Measurements from ENCODE around the gene FCRLB. TPM values are rescaled to one million over a fixed set of nuclear protein-coding genes. Genes with fewer than 3 reads are reported as not detected.
"Not testable (repeated sequence)": the region's sequence is repeated elsewhere in the genome, so short reads cannot be mapped to it uniquely, and the experiment has no call there.

Gene FCRLB, protein sequence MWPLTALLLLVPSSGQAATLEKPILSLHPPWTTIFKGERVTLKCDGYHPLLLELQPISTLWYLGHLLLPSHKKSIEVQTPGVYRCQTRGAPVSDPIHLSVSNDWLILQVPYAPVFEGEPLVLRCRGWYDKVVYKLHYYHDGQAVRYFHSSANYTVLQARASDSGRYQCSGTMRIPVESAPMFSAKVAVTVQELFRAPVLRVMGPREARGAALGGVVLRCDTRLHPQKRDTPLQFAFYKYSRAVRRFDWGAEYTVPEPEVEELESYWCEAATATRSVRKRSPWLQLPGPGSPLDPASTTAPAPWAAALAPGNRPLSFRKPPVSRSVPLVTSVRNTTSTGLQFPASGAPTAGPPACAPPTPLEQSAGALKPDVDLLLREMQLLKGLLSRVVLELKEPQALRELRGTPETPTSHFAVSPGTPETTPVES
- not detected for total RNA-seq

DNA sequence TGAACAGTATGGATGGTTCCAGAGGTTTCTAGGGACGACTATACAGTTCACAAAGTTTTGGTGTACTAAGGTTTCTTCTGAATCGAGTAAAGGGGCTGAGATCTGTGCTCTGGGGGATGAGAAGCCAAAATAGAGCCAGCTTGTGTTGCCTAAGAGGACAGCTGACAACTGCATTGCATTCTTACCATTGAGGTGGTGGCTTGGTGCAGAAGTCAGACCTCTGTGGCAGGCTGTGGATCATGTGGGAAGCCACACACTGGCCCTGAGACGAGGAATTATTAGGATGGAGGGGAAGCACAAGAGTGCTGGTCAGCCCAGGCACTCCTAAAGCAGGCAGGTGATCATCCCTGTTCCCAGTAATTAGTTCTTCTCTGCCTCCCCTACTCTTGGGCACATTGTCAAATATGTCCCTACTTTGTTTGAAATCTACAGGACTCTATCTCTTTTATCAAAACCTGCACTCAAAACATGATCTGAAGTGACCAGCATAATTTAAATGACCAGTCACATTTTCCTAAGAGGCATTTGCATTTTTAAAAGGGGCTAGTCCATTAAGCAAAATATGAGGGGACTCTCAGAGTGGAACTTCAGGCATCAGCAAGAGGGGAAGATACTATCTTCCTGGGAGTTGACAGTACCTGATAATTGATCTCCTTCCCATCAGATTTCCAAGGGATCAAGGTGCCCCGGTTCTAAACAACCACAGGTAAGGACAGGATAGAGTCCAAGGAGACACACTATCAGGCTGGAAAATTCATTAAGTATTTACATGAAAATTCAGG, at the start of gene FCRLB:
TSS of gene FCRLB (plus strand) at position 589 of the 782 bp plus-strand sequence. CDS start 1,129 bp downstream, outside the sequence.
- DNase-seq (ENCODE audit: low spot score in 2 of 2) (no peak), ATAC-seq (no peak)
- no peak within 1 kb of the TSS for H3K27ac Mint-ChIP-seq
- H3K36me3 Mint-ChIP-seq = no peaks in the 10 kb centered on the region
- no peaks in the 10 kb centered on the region for H3K9me3 Mint-ChIP-seq

DNA sequence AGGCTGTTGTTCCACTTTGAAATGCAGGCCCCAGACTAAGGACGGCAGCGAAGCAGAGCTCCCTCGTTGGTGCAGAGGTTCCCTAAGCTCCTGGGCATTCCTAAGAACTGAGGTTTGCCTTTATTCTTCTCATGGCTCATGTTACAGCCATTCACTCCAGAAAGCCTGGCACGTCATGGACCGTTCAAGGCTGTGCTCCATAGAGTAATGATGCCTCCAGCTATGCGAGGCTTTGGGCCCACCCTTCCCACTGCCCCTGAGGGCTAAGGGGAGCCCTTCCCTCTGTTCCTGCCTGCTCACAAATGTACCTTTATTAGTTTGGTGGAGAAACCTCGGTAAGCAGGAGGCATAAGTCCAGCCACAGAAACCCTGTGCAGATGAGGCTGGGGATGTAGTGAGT, 47.9 kb upstream of the FCRLB start:
- not testable (repeated sequence) for DNase-seq (ENCODE audit: low spot score in 2 of 2); H3K27ac Mint-ChIP-seq; H3K9me3 Mint-ChIP-seq; ATAC-seq; H3K36me3 Mint-ChIP-seq

DNA sequence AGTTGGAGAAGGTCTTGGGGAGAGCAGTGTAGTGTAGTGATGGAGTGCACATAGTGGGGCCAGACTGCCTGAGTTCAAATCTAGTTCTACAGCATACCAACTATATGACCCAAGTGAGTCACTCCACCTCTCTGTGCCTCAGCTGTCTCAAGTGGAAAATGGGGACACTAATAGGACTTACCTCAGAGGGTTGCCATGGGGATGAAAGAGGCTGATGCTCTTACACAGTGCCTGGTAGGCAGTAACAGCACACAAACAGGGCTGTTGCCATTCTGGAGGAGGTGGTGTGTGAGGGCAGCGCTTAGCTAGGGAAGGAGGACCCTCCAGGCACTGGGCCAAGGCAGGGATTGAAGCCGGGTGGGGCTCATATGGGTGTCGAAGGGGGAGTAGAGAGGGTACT, 46.9 kb upstream of the FCRLB start:
- not testable (repeated sequence) for H3K36me3 Mint-ChIP-seq; DNase-seq (ENCODE audit: low spot score in 2 of 2); H3K9me3 Mint-ChIP-seq; H3K27ac Mint-ChIP-seq
- peak; percentile 50 to 67 for ATAC-seq

DNA sequence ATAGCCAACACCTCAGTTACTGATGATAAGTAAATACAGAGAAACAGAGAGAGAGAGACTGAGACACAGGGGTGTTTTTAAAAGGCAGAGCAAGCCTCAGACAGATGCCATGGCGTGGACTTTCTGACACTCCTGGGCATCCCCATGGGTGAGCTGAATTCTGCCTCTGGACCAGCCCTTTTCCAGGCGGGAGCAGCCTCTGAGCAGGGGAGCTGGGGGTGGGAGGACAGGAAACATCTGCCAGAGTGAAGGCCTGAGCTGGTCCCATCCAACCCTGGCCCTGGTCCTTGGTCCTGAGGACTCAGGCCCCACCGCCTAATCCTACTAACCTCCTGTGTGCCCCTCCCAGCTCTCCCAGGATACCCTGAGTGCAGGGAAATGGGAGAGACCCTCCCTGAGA, 46.4 kb upstream of the FCRLB start:
- not testable (repeated sequence) for H3K9me3 Mint-ChIP-seq; H3K27ac Mint-ChIP-seq; ATAC-seq; H3K36me3 Mint-ChIP-seq; DNase-seq (ENCODE audit: low spot score in 2 of 2)

DNA sequence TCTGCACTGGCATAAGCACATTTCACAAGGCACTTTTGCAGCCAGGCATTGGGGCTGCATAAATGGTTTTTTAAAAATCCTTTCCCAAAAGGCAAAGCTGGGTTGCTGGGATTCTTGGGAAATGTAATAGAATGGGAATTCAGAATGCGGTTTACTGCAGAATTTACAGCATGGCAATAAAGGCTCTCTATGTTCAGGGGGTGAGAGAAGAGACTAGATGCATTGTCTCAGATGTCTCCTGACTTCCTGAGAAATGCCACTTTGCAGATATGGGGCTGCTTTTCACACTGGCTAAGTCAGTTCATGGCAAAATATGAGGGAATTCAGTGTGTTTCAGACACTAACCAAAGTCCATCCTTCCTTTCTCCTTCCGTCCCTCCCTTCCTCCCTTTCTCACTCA, 44.9 kb upstream of the FCRLB start:
- Mint-ChIP-seq H3K27ac (no peak overlapping the region), H3K9me3 (no peaks in the 10 kb centered on the region), H3K36me3 (no peaks in the 10 kb centered on the region)
- ATAC-seq (no peak), DNase-seq (ENCODE audit: low spot score in 2 of 2) (no peak)

DNA sequence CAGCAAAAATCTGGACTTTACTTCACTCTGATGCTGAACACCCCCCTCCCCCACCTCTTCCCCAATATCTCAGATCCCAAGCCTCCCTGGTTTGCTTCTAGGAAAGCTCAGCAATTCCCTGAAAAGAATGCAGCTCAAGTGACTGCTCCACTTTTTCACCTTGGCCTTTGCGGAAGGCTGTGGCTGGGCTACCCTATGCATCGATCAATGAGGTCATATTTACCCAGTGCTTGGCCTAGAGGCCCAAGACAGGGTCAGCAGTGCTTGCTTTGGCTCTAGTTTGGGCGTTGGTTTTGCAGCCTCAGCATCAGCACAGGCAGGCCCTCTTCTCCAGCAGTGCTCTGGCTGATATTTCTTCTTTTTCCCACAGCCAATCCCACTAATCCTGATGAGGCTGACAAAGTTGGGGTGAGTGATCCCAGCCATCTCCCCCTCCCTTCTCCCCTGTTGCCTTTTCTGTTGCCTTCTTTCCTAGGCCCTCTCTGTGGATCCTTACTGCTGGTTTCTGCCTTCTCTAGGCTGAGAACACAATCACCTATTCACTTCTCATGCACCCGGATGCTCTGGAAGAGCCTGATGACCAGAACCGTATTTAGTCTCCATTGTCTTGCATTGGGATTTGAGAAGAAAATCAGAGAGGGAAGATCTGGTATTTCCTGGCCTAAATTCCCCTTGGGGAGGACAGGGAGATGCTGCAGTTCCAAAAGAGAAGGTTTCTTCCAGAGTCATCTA, 44.2 kb upstream of the FCRLB start:
- ATAC-seq (no peak), DNase-seq (ENCODE audit: low spot score in 2 of 2) (no peak)
- no peaks in the 10 kb centered on the region for H3K9me3 Mint-ChIP-seq
- H3K27ac Mint-ChIP-seq = no peak overlapping the region
- no peaks in the 10 kb centered on the region for H3K36me3 Mint-ChIP-seq

DNA sequence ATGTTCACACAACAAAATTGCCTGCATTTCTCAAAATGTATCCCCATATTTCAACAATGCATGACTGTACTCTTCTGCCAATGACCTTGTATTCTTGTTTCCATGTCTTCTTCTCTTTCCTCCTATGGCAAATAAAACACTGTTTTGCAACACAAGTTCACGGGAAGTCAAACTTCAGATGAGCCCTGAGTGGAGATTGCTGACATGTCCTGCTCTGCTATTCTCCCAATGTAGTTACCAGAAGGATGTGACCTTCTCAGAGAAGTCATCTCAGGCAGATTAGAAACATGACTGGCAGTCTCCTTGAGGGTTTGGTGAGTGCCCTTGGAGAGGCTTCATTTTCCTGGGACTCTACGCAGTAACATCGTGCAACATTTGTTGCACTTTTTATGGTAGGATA, 42.8 kb upstream of the FCRLB start:
- no peaks in the 10 kb centered on the region for H3K9me3 Mint-ChIP-seq
- no peak overlapping the region for H3K27ac Mint-ChIP-seq
- ATAC-seq (no peak), DNase-seq (ENCODE audit: low spot score in 2 of 2) (no peak)
- H3K36me3 Mint-ChIP-seq = no peaks in the 10 kb centered on the region

DNA sequence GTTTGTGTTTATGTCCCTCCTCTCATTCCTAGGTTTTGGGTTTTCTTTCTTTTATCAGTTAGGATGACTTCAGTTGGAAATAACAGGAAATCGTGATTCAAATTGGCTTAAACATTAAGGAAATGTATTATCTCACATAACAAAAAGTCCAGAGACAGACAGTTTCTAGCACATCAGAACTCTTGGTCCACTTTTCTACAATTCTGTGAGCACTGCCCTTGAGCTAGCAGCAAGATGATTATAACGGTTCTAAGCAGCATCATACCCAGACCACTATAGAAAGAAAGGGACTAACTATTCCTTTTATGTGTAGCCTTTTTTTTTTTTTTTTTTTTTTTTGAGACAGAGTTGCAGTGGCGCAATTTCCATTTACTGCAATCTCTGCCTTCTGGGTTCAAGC, 39.5 kb upstream of the FCRLB start:
- DNase-seq (ENCODE audit: low spot score in 2 of 2) (no peak), ATAC-seq (no peak)
- Mint-ChIP-seq H3K36me3 (no peaks in the 10 kb centered on the region), H3K27ac (no peak overlapping the region), H3K9me3 (no peaks in the 10 kb centered on the region)

DNA sequence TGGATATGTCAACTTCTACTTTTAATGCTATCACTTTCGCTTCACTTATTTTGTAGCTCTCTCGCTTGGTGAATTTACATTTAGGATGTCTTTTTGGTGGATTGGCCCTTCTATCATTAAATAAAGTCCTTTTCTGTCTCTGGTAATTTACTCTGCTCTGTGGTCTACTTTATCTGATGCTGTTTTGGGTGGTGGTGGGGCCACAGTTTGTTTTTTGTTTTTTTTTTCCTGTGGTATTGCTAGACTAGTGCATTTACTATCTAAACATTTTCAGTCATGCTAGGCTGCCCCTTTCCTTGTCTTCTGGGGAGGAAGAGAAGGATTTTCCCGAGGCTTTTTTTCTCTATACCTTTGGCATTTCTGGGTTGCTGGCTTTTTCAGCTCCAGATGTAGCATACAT, 32.4 kb upstream of the FCRLB start:
- H3K9me3 Mint-ChIP-seq = no peaks in the 10 kb centered on the region
- H3K36me3 Mint-ChIP-seq = no peaks in the 10 kb centered on the region
- no peak for DNase-seq (ENCODE audit: low spot score in 2 of 2)

DNA sequence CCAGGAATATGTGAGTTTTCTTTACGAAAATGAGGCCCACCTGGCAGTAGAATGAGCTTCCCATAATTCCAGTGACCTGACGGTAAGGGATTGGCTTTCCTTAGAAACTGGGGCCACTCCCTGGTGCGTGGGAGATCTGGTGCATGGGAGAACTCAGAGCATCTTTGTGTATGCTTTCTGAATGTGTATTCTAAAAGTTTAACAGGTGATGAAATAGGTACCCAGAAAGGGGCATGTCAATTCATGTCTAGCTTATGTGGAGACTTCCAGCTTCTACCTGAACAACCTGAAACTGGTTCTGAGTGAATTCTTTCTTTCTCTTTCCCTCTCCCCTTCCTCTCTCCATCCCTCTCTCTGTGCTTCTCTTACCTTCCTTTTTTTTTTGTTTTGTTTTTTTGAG, 29.5 kb upstream of the FCRLB start:
- Mint-ChIP-seq H3K27ac (no peak overlapping the region), H3K36me3 (peaks cover 11 to 12% of the 10 kb centered on the region in 2 donors), H3K9me3 (peaks cover 3 to 13% of the 10 kb centered on the region in 2 donors)
- DNase-seq (ENCODE audit: low spot score in 2 of 2) = no peak
- ATAC-seq = no peak

More for the DNA sequence above, 32.4 kb upstream of the FCRLB start:
- no peak overlapping the region for H3K27ac Mint-ChIP-seq
- no peak for ATAC-seq

DNA sequence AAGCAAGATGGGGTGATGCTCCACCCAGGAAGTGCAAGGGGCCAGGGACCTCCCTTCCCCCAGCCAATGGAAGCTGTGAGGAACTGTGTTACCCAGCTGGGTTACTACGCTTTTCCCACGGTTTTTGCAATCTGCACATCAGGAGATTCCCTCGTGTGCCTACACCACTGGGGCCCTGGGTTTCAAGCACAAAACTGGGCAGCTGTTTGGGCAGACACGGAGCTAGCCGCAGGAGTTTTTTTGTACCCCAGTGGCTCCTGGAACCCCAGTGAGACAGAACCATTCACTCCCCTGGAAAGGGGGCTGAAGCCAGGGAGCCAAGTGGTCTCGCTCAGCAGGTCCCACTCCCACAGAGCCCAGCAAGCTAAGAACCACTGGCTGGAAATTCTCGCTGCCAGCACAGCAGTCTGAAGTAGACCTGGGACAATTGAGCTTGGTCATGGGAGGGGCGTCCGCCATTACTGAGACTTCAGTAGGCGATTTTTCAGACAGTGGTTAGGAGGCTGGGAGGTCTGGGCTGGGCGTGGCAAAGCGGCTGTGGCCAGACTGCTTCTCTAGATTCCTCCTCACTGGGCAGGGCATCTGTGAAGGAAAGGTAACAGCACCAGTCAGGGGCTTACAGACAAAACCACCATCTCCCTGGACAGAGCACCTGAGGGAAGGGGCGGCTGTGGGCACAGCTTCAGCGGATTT, 28.2 kb upstream of the FCRLB start:
- ATAC-seq; DNase-seq (ENCODE audit: low spot score in 2 of 2); H3K27ac Mint-ChIP-seq: not testable (repeated sequence)
- Mint-ChIP-seq H3K36me3 (peaks cover 11 to 12% of the 10 kb centered on the region in 2 donors), H3K9me3 (peaks cover 3 to 13% of the 10 kb centered on the region in 2 donors)

DNA sequence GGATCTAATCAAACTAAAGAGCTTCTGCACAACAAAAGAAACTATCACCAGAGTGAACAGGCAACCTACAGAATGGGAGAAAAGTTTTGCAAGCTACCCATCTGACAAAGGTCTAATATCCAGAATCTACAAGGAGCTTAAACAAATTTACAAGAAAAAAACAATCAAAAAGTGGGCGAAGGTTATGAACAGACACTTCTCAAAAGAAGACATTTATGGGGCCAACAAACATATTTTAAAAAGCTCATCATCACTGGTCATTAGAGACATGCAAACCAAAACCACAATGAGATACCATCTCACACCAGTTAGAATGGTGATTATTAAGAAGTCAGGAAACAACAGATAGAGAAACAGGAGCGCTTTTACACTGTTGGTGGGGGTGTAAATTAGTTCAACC, 23.0 kb upstream of the FCRLB start:
- Mint-ChIP-seq H3K36me3 (peaks cover 11 to 12% of the 10 kb centered on the region in 2 donors), H3K9me3 (peaks cover 3 to 13% of the 10 kb centered on the region in 2 donors)
- not testable (repeated sequence) for ATAC-seq

DNA sequence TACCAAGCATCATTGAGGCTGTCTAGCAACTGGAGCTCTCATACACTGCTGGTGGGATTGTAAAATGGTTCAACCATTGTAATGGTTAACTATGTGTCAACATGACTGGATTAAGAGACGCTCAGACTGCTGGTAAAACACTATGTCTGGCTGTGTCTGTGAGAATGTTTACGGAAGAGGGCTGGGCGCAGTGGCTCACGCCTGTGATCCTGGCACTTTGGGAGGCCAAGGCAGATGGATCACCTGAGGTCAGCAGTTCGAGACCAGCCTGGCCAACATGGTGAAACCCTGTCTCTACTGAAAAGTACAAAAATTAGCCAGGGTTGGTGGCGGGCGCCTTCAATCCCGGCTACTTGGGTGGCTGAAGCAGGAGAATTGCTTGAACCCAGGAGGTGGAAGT, 19.1 kb upstream of the FCRLB start:
- no peaks in the 10 kb centered on the region for H3K9me3 Mint-ChIP-seq
- H3K27ac Mint-ChIP-seq = no peak overlapping the region
- no peaks in the 10 kb centered on the region for H3K36me3 Mint-ChIP-seq
- DNase-seq (ENCODE audit: low spot score in 2 of 2) (no peak), ATAC-seq (no peak)

More for the DNA sequence above, 23.0 kb upstream of the FCRLB start:
- not testable (repeated sequence) for DNase-seq (ENCODE audit: low spot score in 2 of 2); H3K27ac Mint-ChIP-seq

DNA sequence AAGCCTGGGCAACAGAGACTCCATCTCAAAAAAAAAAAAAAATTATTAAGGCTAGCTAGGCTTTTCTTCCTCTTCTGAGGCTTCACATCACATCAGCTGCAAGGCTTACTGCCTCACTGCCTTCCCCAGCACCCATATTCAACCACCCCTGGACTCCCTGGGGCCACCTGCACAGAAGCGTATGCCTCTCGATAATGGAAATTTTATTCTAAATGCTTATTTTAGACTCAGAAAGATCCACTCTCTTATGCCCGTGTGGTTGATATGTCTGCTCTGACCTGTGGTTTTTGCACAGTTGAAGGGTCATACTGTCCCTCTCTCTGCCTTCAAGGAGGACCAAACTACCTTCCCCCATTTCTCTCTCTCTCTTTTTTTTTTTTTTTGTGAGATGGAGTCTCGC, 15.8 kb upstream of the FCRLB start:
- Mint-ChIP-seq H3K27ac (no peak overlapping the region), H3K36me3 (no peaks in the 10 kb centered on the region), H3K9me3 (no peaks in the 10 kb centered on the region)
- DNase-seq (ENCODE audit: low spot score in 2 of 2) = no peak
- no peak for ATAC-seq

DNA sequence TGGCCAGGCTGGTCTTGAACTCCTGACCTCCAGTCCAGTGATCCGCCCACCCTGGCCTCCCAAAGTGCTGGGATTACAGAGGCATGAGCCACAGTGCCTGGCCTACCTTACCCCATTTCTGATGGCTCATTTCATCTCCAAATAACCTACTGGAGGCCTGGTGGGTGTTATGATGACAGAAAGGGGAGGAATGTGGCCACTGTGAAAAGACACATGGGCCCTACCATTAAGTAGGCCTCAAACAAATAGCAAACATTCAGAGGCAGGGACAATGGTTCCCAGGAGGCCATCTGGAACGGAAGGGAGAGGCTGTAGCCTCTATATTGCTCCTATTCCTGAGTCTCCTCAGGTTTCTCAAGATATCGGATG, 15.2 kb upstream of the FCRLB start:
- H3K9me3 Mint-ChIP-seq = no peaks in the 10 kb centered on the region
- H3K27ac Mint-ChIP-seq = no peak overlapping the region
- ATAC-seq = peak; percentile 5 to 16
- H3K36me3 Mint-ChIP-seq = no peaks in the 10 kb centered on the region
- no peak for DNase-seq (ENCODE audit: low spot score in 2 of 2)

DNA sequence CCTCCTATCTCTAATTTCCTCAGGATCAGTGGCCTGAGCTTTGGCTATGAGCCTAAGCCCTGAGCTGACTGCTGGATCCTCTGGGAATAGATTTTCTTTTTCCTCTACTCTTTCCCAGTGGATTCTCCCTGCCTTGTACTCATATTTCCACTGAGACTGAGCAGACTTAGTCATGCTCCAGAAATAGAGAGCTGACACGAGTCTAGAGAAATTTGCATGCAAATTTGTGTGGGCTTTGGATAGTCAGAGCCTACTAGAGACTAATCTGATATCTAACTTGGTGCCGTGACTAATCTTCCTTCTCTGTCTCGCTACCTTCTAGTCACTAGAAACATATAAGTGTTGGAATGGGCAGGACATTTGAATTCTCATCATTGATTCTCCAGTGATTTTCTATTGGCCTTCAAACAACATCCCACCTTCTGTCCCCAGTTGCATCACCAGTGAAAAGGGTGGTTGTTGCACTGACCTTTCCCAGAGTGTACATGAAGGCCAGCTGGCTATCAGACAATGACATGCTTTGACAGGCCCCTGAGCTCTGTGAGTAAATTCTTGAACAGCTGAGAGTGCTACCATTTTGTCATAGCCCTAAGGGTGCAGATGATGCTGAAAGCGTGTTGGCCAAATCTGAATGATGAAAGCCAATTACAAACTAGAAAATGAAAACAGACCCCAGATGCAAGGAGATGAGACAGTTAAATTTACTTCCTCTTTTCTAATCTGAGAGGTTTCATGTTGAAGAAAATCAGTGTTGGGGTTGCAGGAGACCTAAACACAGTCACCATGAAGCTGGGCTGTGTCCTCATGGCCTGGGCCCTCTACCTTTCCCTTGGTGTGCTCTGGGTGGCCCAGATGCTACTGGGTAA, 14.6 kb upstream of the FCRLB start, which contains the start of gene FCRLA:
TSS of gene FCRLA (plus strand) at position 748 of the 866 bp plus-strand sequence. CDS start at position 784, 36 bp downstream.
- Mint-ChIP-seq H3K27ac (no peak within 1 kb of the TSS), H3K36me3 (no peaks in the 10 kb centered on the region), H3K9me3 (no peaks in the 10 kb centered on the region)
- no peak for DNase-seq (ENCODE audit: low spot score in 2 of 2)
- peak; percentile 90 to 94 for ATAC-seq

All from activated naive CD4-positive, alpha-beta T cell treated with anti-CD3 and anti-CD28 coated beads, Interleukin-2, amount 50 U/mL, for 72 hours (primary cell).